SK-N-MC (cell line): Measurements from ENCODE around the gene TCF7L1.

ENCODE experiments used
- EZH2 ChIP-seq: fragments of 200-600 bp; sonication (generic); IDR thresholded peaks from one replicate; pipeline ENCODE4 v1.6.1; 2017; ENCODE audit warnings: antibody characterized with exemption
- POLR2AphosphoS5 ChIP-seq: IDR thresholded peaks from 2 replicates; pipeline ENCODE4 v1.6.1; 2012; ENCODE audit warnings: mild to moderate bottlenecking, low read depth, low read length, borderline replicate concordance

DNA sequence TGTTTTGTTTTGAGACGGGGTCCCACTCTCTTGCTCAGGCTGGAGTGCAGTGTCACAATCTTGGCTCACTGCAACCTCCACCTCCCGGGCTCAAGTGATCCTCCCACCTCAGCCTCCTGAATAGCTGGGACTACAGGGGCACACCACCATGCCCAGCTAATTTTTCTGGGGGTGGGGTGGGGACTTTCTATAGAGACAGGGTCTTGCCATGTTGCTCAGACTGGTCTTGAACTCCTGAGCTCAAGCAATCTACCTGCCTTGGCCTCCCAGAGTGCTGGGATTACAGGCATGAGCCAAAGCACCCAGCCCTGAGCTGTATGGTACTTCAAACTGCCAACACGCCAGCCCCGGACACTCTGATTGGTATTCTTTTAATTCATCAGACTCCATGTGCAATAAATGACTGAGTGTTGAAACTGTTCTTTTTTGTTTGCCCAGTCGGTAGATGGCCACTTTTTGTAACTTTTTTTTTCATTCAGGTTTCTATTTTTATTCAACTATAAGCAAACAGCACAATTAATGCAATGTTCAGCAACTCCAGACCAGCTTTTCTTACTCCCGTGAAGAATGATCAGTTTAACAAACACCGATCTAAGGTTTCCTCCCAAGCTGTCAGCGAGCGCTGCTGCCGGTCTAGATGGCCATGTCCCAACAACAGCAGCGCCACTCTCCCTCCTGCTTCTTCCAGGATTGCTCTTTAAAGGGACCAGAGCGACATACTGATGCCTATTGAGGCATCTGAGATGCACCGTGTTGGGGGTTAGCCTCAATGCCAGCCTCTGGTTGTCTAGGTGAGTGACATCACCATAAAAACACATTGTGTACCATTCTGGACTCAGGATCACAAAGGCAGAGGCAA is 207.1 kb downstream of the TCF7L1 start:
- no peak for TF ChIP-seq EZH2
- no peak for TF ChIP-seq POLR2AphosphoS5
